IMR-90 (cell line): Measurements from ENCODE around the gene MAML2.

Experiments used
- BHLHE40 ChIP-seq: fragments of 150-350 bp; IDR thresholded peaks from 2 replicates; pipeline ENCODE4 v1.6.1; 2016; ENCODE audit warnings: mild to moderate bottlenecking, low read depth, low read length
- CHD1 ChIP-seq: IDR thresholded peaks from 2 replicates; pipeline ENCODE4 v1.6.1; 2012; ENCODE audit warnings: low read depth, low read length, improper control_type of control experiment
- CTCF ChIP-seq: conservative IDR thresholded peaks from 2 replicates; pipeline ENCODE4 v1.5.1; 2012; ENCODE audit warnings: mild to moderate bottlenecking, low read depth, low read length, improper control_type of control experiment
- FOS ChIP-seq: fragments of 150-350 bp; IDR thresholded peaks from 2 replicates; pipeline ENCODE4 v1.6.1; 2016; ENCODE audit warnings: low read depth, low read length
- MAZ ChIP-seq: IDR thresholded peaks from 2 replicates; pipeline ENCODE4 v1.6.1; 2012; ENCODE audit warnings: low read depth, mild to moderate bottlenecking, low read length, improper control_type of control experiment, moderate library complexity, borderline replicate concordance
- POLR2A ChIP-seq: IDR thresholded peaks from 2 replicates; pipeline ENCODE4 v1.6.1; 2012; ENCODE audit warnings: mild to moderate bottlenecking, low read depth, low read length
- RAD21 ChIP-seq: IDR thresholded peaks from 2 replicates; pipeline ENCODE4 v1.6.1; 2012; ENCODE audit warnings: low read length, improper control_type of control experiment
- RCOR1 ChIP-seq: IDR thresholded peaks from 2 replicates; pipeline ENCODE4 v1.6.1; 2012; ENCODE audit warnings: mild to moderate bottlenecking, low read length, improper control_type of control experiment; ENCODE audit not compliant: insufficient replicate concordance
- RFX5 ChIP-seq: IDR thresholded peaks from 2 replicates; pipeline ENCODE4 v1.8.0; 2012; ENCODE audit warnings: low read depth, mild to moderate bottlenecking, low read length, moderate library complexity
- SMC3 ChIP-seq: fragments of 150-350 bp; IDR thresholded peaks from 2 replicates; pipeline ENCODE4 v1.6.1; 2016; ENCODE audit warnings: low read depth, mild to moderate bottlenecking, antibody characterized with exemption, low read length, moderate library complexity
- TF ChIP-seq, protein P1 (sequence below): fragments of 150-350 bp; IDR thresholded peaks from 2 replicates; pipeline ENCODE4 v1.6.1; 2017; ENCODE audit warnings: mild to moderate bottlenecking, antibody characterized with exemption, low read length, low read depth

GRCh38 chr11:96211436-96211835 is 131.6 kb downstream of the MAML2 start:
- TF ChIP-seq CTCF: no peak
- TF ChIP-seq RAD21: no peak
- TF ChIP-seq RFX5: no peak
- TF ChIP-seq POLR2A: no peak
- TF ChIP-seq SMC3: no peak
- no peak for TF ChIP-seq RCOR1
- TF ChIP-seq CHD1: no peak
- TF ChIP-seq MAZ: no peak
- no peak for TF ChIP-seq BHLHE40
- TF ChIP-seq, protein P1, sequence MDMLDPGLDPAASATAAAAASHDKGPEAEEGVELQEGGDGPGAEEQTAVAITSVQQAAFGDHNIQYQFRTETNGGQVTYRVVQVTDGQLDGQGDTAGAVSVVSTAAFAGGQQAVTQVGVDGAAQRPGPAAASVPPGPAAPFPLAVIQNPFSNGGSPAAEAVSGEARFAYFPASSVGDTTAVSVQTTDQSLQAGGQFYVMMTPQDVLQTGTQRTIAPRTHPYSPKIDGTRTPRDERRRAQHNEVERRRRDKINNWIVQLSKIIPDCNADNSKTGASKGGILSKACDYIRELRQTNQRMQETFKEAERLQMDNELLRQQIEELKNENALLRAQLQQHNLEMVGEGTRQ: no peak
- no peak for TF ChIP-seq FOS
